Skeletal muscle cell (primary cell): ENCODE results near the gene IGFBP6.

ENCODE experiments used
- DNase-seq: peaks from one replicate; pipeline ENCODE4 v3.0.0-alpha.2; 2010; ENCODE audit warnings: low read depth
- H3K4me3 ChIP-seq: 2 replicates; pipeline ENCODE4 v1.5.1; 2011; ENCODE audit warnings: low read depth, mild to moderate bottlenecking, control low read depth, low read length, moderate library complexity

IGFBP6 gene

GRCh38 chr12:53097564-53098353 lies at the start of gene IGFBP6:
TSS of gene IGFBP6 (plus strand) at chr12:53097667. CDS start at chr12:53097718, 51 bp downstream.
- DNase-seq = no peak
- peak within 1 kb of the TSS; percentile 63 for H3K4me3 ChIP-seq

- no peak for DNase-seq
- peak overlapping the region; percentile 71 for H3K4me3 ChIP-seq
Measured at GRCh38 chr12:53048033-53048779, 49.3 kb upstream of the IGFBP6 start.

- DNase-seq = peak; percentile 68
- H3K4me3 ChIP-seq = peak overlapping the region; percentile 71
Measured at GRCh38 chr12:53048780-53049401, 48.6 kb upstream of the IGFBP6 start.

- H3K4me3 ChIP-seq = peak within 1 kb of the TSS; percentile 71
- DNase-seq = no peak
Measured at GRCh38 chr12:53049571-53050318, 47.7 kb upstream of the IGFBP6 start, which contains the start of gene TNS2. TSS of gene TNS2 (plus strand) at chr12:53050065. CDS start at chr12:53050186, 121 bp downstream.

- peak overlapping the region; percentile 71 for H3K4me3 ChIP-seq
Measured at GRCh38 chr12:53050426-53051057, 46.9 kb upstream of the IGFBP6 start.

GRCh38 chr12:53051058-53051880 lies 46.2 kb upstream of the IGFBP6 start:
- peak overlapping the region; percentile 71 for H3K4me3 ChIP-seq
- DNase-seq = peak; percentile 60

More at GRCh38 chr12:53050426-53051057, 46.9 kb upstream of the IGFBP6 start:
- no peak for DNase-seq

GRCh38 chr12:53051881-53052412 lies 45.5 kb upstream of the IGFBP6 start:
- no peak for DNase-seq
- peak overlapping the region; percentile 71 for H3K4me3 ChIP-seq

GRCh38 chr12:53052419-53053217 lies 44.8 kb upstream of the IGFBP6 start:
- DNase-seq = peak; percentile 56
- peak overlapping the region; percentile 71 for H3K4me3 ChIP-seq

GRCh38 chr12:53053218-53054111 lies 44.0 kb upstream of the IGFBP6 start:
- no peak for DNase-seq

GRCh38 chr12:53054112-53054878 lies 43.2 kb upstream of the IGFBP6 start:
- DNase-seq = peak; percentile 56
- peak overlapping the region; percentile 46 for H3K4me3 ChIP-seq

More at GRCh38 chr12:53053218-53054111, 44.0 kb upstream of the IGFBP6 start:
- H3K4me3 ChIP-seq = peak overlapping the region; percentile 46

- no peak for DNase-seq
- no peak overlapping the region for H3K4me3 ChIP-seq
Measured at GRCh38 chr12:53055471-53056266, 41.8 kb upstream of the IGFBP6 start.

GRCh38 chr12:53056296-53056695 lies 41.2 kb upstream of the IGFBP6 start:
- H3K4me3 ChIP-seq = no peak overlapping the region
- no peak for DNase-seq

GRCh38 chr12:53056901-53057300 lies 40.6 kb upstream of the IGFBP6 start:
- H3K4me3 ChIP-seq = no peak overlapping the region
- DNase-seq = no peak

- no peak overlapping the region for H3K4me3 ChIP-seq
- no peak for DNase-seq
Measured at GRCh38 chr12:53057816-53058500, 39.5 kb upstream of the IGFBP6 start.
